ENCODE data around the gene SMAD9.
"Not testable (repeated sequence)": the region's sequence is repeated elsewhere in the genome, so short reads cannot be mapped to it uniquely, and the experiment has no call there.

Gene SMAD9

GRCh38 chr13:36907821-36908220 lies 12.2 kb downstream of the SMAD9 start:
- no peak for DNase-seq

- DNase-seq = no peak
These were observed 12.8 kb downstream of the SMAD9 start for GRCh38 chr13:36907266-36907665.

- DNase-seq = no peak
These were observed 14.1 kb downstream of the SMAD9 start for GRCh38 chr13:36905944-36906343.

GRCh38 chr13:36903925-36904595 lies 16.0 kb downstream of the SMAD9 start:
- peak; percentile 98 for DNase-seq

GRCh38 chr13:36897054-36897616 lies 22.9 kb downstream of the SMAD9 start:
- no peak for DNase-seq

GRCh38 chr13:36891752-36892151 lies 28.3 kb downstream of the SMAD9 start:
- DNase-seq = no peak

GRCh38 chr13:36888645-36889044 lies 31.4 kb downstream of the SMAD9 start:
- DNase-seq = no peak

GRCh38 chr13:36887758-36888521 lies 32.1 kb downstream of the SMAD9 start:
- DNase-seq = no peak

GRCh38 chr13:36885901-36886300 lies 34.1 kb downstream of the SMAD9 start:
- DNase-seq = peak; percentile 58

- DNase-seq = no peak
These were observed 35.8 kb downstream of the SMAD9 start for GRCh38 chr13:36884235-36884634.

- no peak for DNase-seq
These were observed 36.2 kb downstream of the SMAD9 start for GRCh38 chr13:36883824-36884223.

GRCh38 chr13:36883392-36883791 lies 36.6 kb downstream of the SMAD9 start:
- DNase-seq = not testable (repeated sequence)

- no peak for DNase-seq
These were observed 37.1 kb downstream of the SMAD9 start for GRCh38 chr13:36882829-36883390.

- no peak for DNase-seq
These were observed 39.1 kb downstream of the SMAD9 start for GRCh38 chr13:36880961-36881360.

- DNase-seq = no peak
These were observed 40.7 kb downstream of the SMAD9 start for GRCh38 chr13:36879218-36879938.

GRCh38 chr13:36875961-36876360 lies 44.1 kb downstream of the SMAD9 start:
- DNase-seq = no peak

- DNase-seq = peak; percentile 17
These were observed 44.6 kb downstream of the SMAD9 start for GRCh38 chr13:36875431-36875830.

- no peak for DNase-seq
These were observed 47.4 kb downstream of the SMAD9 start for GRCh38 chr13:36872621-36873020.

GRCh38 chr13:36870050-36870692 lies 49.9 kb downstream of the SMAD9 start:
- no peak for DNase-seq

GRCh38 chr13:36866232-36866631 lies 53.8 kb downstream of the SMAD9 start:
- DNase-seq = no peak

GRCh38 chr13:36865265-36865664 lies 54.8 kb downstream of the SMAD9 start:
- no peak for DNase-seq

GRCh38 chr13:36862722-36863121 lies 57.3 kb downstream of the SMAD9 start:
- no peak for DNase-seq
